NT2/D1 (cell line): ENCODE data around the gene HIC1.

Experiments
- SUZ12 ChIP-seq: IDR thresholded peaks from 2 replicates; pipeline ENCODE4 v1.6.1; 2011; ENCODE audit not compliant: insufficient read length, insufficient read depth; ENCODE audit errors: extremely low read depth
- YY1 ChIP-seq: IDR thresholded peaks from 2 replicates; pipeline ENCODE4 v1.6.1; 2011; ENCODE audit not compliant: insufficient read length, insufficient read depth
- ZNF274 ChIP-seq: IDR thresholded peaks from 2 replicates; pipeline ENCODE4 v1.6.1; 2011; ENCODE audit warnings: mild to moderate bottlenecking, low read depth, low read length

DNA sequence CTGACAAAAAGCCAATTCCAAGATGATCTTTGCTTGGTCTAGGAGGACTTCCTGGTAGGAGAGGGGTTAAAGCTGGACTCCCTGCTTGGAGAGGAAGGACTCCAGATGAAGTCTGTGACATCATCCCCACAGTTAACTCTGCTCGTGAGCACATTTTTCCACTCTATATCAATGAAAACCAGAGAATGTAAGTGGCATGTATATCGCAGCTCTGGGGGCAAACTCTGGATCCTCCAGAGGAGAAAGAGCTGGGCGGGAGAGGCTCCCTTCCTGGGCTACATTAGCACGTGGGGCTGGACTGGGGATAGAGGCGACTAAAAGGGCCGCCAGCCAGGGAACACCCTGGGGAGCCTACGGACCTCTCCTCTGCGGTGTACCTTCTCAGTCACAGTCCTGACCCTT, 34.1 kb downstream of the HIC1 start:
- TF ChIP-seq SUZ12 (no peak), ZNF274 (no peak), YY1 (no peak)
